K562 (cell line): ENCODE results near the gene SPATS1. TPM values are rescaled to one million over a fixed set of nuclear protein-coding genes. Genes with fewer than 3 reads are reported as not detected.

Experiments used
- ATAC-seq: fragments of 200-7000 bp; cut with Tn5 transposase; 3 replicates; pipeline ENCODE4 v1.9.1; 2020; ENCODE audit warnings: moderate library complexity
- BruUV-seq: library from RNA; stranded (reverse); fragments of 400-500 nt; replicated peaks from 2 replicates; lab custom pipeline; 2021; lab: Mats Ljungman, UMichigan
- CTCF ChIA-PET: fragments of 300-600 bp; formaldehyde crosslinking; extraction: SDS; loops from one replicate; lab custom pipeline; 2021; ENCODE audit warnings: low intra/inter-chr PET ratio; lab: Yijun Ruan, JAX
- POLR2A ChIA-PET: fragments of 300-600, 350-650 bp; sonication (Branson Sonifier 250); formaldehyde crosslinking; extraction: SDS; loops from one replicate; lab custom pipeline; 2021; ENCODE audit warnings: antibody characterized with exemption, inconsistent platforms; lab: Yijun Ruan, JAX
- DNase-seq, 4 experiments: peaks; one replicate each; pipeline versions ENCODE4 v3.0.0 to v3.0.0-alpha.2; 2011 to 2018; ENCODE audit warnings: low spot score in 3 of 4, mixed read lengths in 3 of 4; ENCODE audit errors: extremely low read depth in 1 of 4
- FAIRE-seq: peaks from 2 replicates; lab custom pipeline; 2011; peaks lifted over from hg19 to GRCh38; lab: Jason Lieb, UNC
- H2AFZ ChIP-seq: 2 replicates; pipeline ENCODE4 v1.6.0; 2011; ENCODE audit warnings: low read depth, low read length, control low read depth, inconsistent platforms
- H3K27ac ChIP-seq: fragments of 200-600 bp; 3 replicates; pipeline ENCODE4 v1.8.0; 2011; ENCODE audit warnings: low read depth, mild to moderate bottlenecking, control low read depth, inconsistent platforms, low read length, moderate library complexity, mixed read lengths; ENCODE audit errors: extremely low read depth
- H3K27me3 ChIP-seq, 2 experiments: fragments of 300-600 bp in 1 of 2; 2 replicates in 1 of 2; 3 replicates in 1 of 2; pipeline versions ENCODE4 v1.6.0 to v1.8.0; 2011; ENCODE audit warnings: inconsistent platforms in 2 of 2, low read length in 2 of 2, mild to moderate bottlenecking in 1 of 2, mixed read lengths in 1 of 2, moderate library complexity in 1 of 2; ENCODE audit not compliant: control insufficient read depth in 2 of 2, insufficient read depth in 2 of 2
- H3K36me3 ChIP-seq: fragments of 300-600 bp; 3 replicates; pipeline ENCODE4 v1.8.0; 2011; ENCODE audit warnings: mild to moderate bottlenecking, low read length, inconsistent platforms; ENCODE audit not compliant: control insufficient read depth, insufficient read depth
- H3K4me1 ChIP-seq, 2 experiments: fragments of 200-600 bp in 1 of 2; replicated peaks in 1 of 2; 2 replicates in 1 of 2; 3 replicates in 1 of 2; pipeline versions ENCODE4 v1.5.1 to v1.8.0; 2011; ENCODE audit warnings: inconsistent platforms in 2 of 2, low read length in 2 of 2, mild to moderate bottlenecking in 1 of 2, mixed read lengths in 1 of 2, moderate library complexity in 1 of 2; ENCODE audit not compliant: control insufficient read depth in 2 of 2, insufficient read depth in 2 of 2
- H3K4me2 ChIP-seq: 2 replicates; pipeline ENCODE4 v1.6.1; 2011; ENCODE audit warnings: low read length, control low read depth, inconsistent platforms, mixed read lengths; ENCODE audit not compliant: insufficient read depth
- H3K4me3 ChIP-seq: fragments of 200-600 bp; sonication (generic), shearing (Covaris generic); 2 replicates; pipeline ENCODE4 v1.5.1; 2016; ENCODE audit warnings: control low read depth, inconsistent platforms
- H3K79me2 ChIP-seq: fragments of 200-600 bp; 3 replicates; pipeline ENCODE4 v1.8.0; 2011; ENCODE audit warnings: low read length, inconsistent platforms; ENCODE audit not compliant: control insufficient read depth, insufficient read depth
- H3K9ac ChIP-seq, 2 experiments: 2 replicates each; pipeline versions ENCODE4 v1.6.0 to v1.6.1; 2011; ENCODE audit warnings: low read depth in 2 of 2, low read length in 2 of 2, control low read depth in 1 of 2, inconsistent platforms in 1 of 2, mild to moderate bottlenecking in 1 of 2, mixed read lengths in 1 of 2; ENCODE audit not compliant: insufficient read depth in 1 of 2
- H3K9me1 ChIP-seq: one replicate; pipeline ENCODE4 v1.6.0; 2011; ENCODE audit warnings: inconsistent platforms, mild to moderate bottlenecking, low read length, moderate library complexity; ENCODE audit not compliant: control insufficient read depth, insufficient read depth
- H3K9me3 ChIP-seq: replicated peaks from 2 replicates; pipeline ENCODE4 v1.5.1; 2011; ENCODE audit warnings: low read depth, low read length, inconsistent platforms; ENCODE audit not compliant: control insufficient read depth, insufficient read depth
- H4K20me1 ChIP-seq: replicated peaks from 2 replicates; pipeline ENCODE4 v1.6.1; 2011; ENCODE audit warnings: low read length, inconsistent platforms, mixed read lengths; ENCODE audit not compliant: control insufficient read depth, insufficient read depth
- FOXM1 ChIP-seq, 2 experiments: fragments of 450-650 bp in 1 of 2; sonication (generic) in 1 of 2; formaldehyde crosslinking in 1 of 2; IDR thresholded peaks; 2 replicates each; pipeline versions ENCODE4 v1.6.1 to v1.9.0; 2017 to 2022; ENCODE audit warnings: low read depth in 2 of 2, mild to moderate bottlenecking in 2 of 2, missing genetic modification reagents in 1 of 2, moderate library complexity in 1 of 2
- KDM2B ChIP-seq: fragments of 250-450 bp; sonication (Bioruptor Pico); IDR thresholded peaks from 2 replicates; pipeline ENCODE4 v1.8.0; 2021; ENCODE audit warnings: mild to moderate bottlenecking, moderate library complexity
- SMAD3 ChIP-seq: fragments of 450-650 bp; formaldehyde crosslinking; conservative IDR thresholded peaks from 2 replicates; pipeline ENCODE4 v1.4.0; 2020; ENCODE audit warnings: mild to moderate bottlenecking
- ZBTB8A ChIP-seq: fragments of 450-650 bp; IDR thresholded peaks from 2 replicates; pipeline ENCODE4 v1.6.1; 2018; ENCODE audit warnings: mild to moderate bottlenecking, moderate library complexity; ENCODE audit not compliant: partially characterized antibody
- ZNF134 ChIP-seq: fragments of 250-450 bp; sonication (Bioruptor Pico); conservative IDR thresholded peaks from 2 replicates; pipeline ENCODE4 v1.4.0; 2020
- ZNF274 ChIP-seq: IDR thresholded peaks from 2 replicates; pipeline ENCODE4 v1.6.1; 2011; ENCODE audit warnings: low read depth, mild to moderate bottlenecking, low read length, moderate library complexity, borderline replicate concordance
- ZNF347 ChIP-seq: fragments of 450-650 bp; formaldehyde crosslinking; IDR thresholded peaks from 2 replicates; pipeline ENCODE4 v1.4.0; 2020; ENCODE audit warnings: low read depth, mild to moderate bottlenecking, moderate library complexity
- WGBS: fragments of 100-300 bp; shearing (Covaris generic); methylation state at CpG from one replicate; pipeline ENCODE4 v1.1.6; 2016; ENCODE audit warnings: low coverage, mixed read lengths; ENCODE audit not compliant: insufficient coverage; ENCODE audit errors: missing lambda C conversion rate; 5-methylcytosine and 5-hydroxymethylcytosine counted together
- in situ Hi-C: fragments of 300-500 bp; cut with MboI; formaldehyde crosslinking; loops from 4 replicates; pipeline ENCODE4 v1.15.0; 2018; ENCODE audit warnings: inconsistent platforms, mixed read lengths
- intact Hi-C: fragments of 100-400 bp; cut with micrococcal nuclease; formaldehyde crosslinking; loops from 2 replicates; pipeline ENCODE4 v1.14.2; 2022
- polyA plus RNA-seq, 8 experiments: library from polyadenylated mRNA; depleted of rRNA in 4 of 8; stranded (reverse) in 5 of 8; unstranded in 3 of 8; fragments of >200 nt; fragmentation: Nextera tagmentation in 2 of 8; fragmentation: Illumina TruSeq in 1 of 8; extraction: Ambion mirVana in 2 of 8; extraction: Trizol in 1 of 8; gene quantifications; 2 replicates each; pipeline versions ENCODE4 v1.2.1 to v1.2.3, GENCODE V29; 2011 to 2014; ENCODE audit warnings: inconsistent platforms in 1 of 8, missing spikeins in 1 of 8
- total RNA-seq, 7 experiments: library from RNA; depleted of rRNA in 6 of 7; stranded (reverse); fragments of >200 nt in 6 of 7; fragmentation: Illumina TruSeq in 2 of 7; extraction: Trizol in 2 of 7; gene quantifications; 2 replicates each; pipeline versions ENCODE4 v1.2.1 to v1.2.3, GENCODE V29; 2011 to 2021; ENCODE audit warnings: low replicate concordance in 1 of 7
- TF ChIP-seq, protein P1 (sequence below), 2 experiments: fragments of 450-650 bp; formaldehyde crosslinking in 1 of 2; IDR thresholded peaks; 2 replicates each; pipeline versions ENCODE4 v1.4.0 to v1.6.1; 2014 to 2020; ENCODE audit warnings: mild to moderate bottlenecking in 2 of 2, borderline replicate concordance in 1 of 2, low read depth in 1 of 2
- TF ChIP-seq, protein P2 (sequence below): fragments of 450-650 bp; IDR thresholded peaks from 2 replicates; pipeline ENCODE4 v1.6.1; 2016; ENCODE audit warnings: borderline replicate concordance

SPATS1 gene
- total and polyA plus RNA-seq, 9 of the 15 experiments (the other 6 are each of a cell fraction or from before 2014, with no cell fraction given): not detected

DNA sequence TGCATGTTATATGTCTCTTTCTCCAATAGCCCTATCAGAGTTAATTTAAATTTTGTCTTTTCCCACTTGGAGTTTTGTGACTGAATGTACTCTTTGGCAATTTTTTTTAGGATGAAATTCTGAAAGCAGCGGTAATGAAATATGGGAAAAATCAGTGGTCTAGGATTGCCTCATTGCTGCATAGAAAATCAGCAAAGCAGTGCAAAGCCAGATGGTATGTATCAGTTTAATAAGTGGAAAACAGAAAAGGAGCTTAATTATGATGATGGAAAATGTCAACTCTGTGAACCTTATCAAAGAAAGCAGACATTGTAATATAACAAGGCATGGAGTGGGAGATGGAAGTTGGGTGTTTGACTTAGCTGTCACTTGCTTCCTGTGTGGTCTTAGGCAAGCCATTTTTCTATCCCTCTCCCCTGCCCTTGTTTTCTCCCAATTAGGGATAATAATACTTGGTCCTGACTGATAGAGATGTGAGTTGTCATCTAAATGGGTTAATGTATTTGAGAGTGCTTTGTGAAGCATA is 47.8 kb downstream of the SPATS1 start:
- in situ Hi-C loops (no loop called here), intact Hi-C loops (no loop called here)
- Histone ChIP-seq H2AFZ (no peak overlapping the region), H3K9ac (no peak overlapping the region), H3K4me3 (no peak overlapping the region), H3K36me3 (peaks cover 59% of the 10 kb centered on the region), H3K27ac (no peak overlapping the region), H3K79me2 (peaks cover 38% of the 10 kb centered on the region), H4K20me1 (peaks cover 24% of the 10 kb centered on the region), H3K9me1 (no peaks in the 10 kb centered on the region), H3K4me1 (peaks cover 3 to 26% of the 10 kb centered on the region in 2 experiments; a peak in 4 of 5 replicates), H3K9me3 (no peaks in the 10 kb centered on the region), H3K4me2 (0 out of 2 replicates have a peak overlapping the region, but pooled peaks have one; percentile 2), H3K27me3 (no peaks in the 10 kb centered on the region)
- ChIA-PET CTCF (no interaction called here), POLR2A (interaction anchor here (1.1 to 2.0 kb wide), 3 partner anchors 14 to 50 kb away, joined by 3 to 4 read pairs (median 4); no protein-coding TSS in a partner anchor)
- peak in 1 of 4 experiments; percentile 24 for DNase-seq
- no peak for FAIRE-seq
- no TSS peak for BruUV-seq
- WGBS: 78% methylated on average over 1 of the region's 1 CpG
- no peak for ATAC-seq
- TF ChIP-seq ZBTB8A: no peak
- TF ChIP-seq ZNF134 (CRISPR knock-in tag): no peak
- TF ChIP-seq FOXM1 (IDR thresholded peaks at IDR 0.05; ENCODE audit: low read depth): no peak
- no peak for TF ChIP-seq FOXM1 (CRISPR knock-in tag; IDR thresholded peaks at IDR 0.05; ENCODE audit: low read depth)
- TF ChIP-seq ZNF347: no peak
- TF ChIP-seq SMAD3 (CRISPR knock-in tag): no peak
- TF ChIP-seq, protein P1, sequence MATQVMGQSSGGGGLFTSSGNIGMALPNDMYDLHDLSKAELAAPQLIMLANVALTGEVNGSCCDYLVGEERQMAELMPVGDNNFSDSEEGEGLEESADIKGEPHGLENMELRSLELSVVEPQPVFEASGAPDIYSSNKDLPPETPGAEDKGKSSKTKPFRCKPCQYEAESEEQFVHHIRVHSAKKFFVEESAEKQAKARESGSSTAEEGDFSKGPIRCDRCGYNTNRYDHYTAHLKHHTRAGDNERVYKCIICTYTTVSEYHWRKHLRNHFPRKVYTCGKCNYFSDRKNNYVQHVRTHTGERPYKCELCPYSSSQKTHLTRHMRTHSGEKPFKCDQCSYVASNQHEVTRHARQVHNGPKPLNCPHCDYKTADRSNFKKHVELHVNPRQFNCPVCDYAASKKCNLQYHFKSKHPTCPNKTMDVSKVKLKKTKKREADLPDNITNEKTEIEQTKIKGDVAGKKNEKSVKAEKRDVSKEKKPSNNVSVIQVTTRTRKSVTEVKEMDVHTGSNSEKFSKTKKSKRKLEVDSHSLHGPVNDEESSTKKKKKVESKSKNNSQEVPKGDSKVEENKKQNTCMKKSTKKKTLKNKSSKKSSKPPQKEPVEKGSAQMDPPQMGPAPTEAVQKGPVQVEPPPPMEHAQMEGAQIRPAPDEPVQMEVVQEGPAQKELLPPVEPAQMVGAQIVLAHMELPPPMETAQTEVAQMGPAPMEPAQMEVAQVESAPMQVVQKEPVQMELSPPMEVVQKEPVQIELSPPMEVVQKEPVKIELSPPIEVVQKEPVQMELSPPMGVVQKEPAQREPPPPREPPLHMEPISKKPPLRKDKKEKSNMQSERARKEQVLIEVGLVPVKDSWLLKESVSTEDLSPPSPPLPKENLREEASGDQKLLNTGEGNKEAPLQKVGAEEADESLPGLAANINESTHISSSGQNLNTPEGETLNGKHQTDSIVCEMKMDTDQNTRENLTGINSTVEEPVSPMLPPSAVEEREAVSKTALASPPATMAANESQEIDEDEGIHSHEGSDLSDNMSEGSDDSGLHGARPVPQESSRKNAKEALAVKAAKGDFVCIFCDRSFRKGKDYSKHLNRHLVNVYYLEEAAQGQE (IDR thresholded peaks at IDR 0.05; ENCODE audit: borderline replicate concordance): no peak
- TF ChIP-seq, protein P1 (CRISPR knock-in tag; IDR thresholded peaks at IDR 0.05; ENCODE audit: low read depth): no peak
- TF ChIP-seq, protein P2, sequence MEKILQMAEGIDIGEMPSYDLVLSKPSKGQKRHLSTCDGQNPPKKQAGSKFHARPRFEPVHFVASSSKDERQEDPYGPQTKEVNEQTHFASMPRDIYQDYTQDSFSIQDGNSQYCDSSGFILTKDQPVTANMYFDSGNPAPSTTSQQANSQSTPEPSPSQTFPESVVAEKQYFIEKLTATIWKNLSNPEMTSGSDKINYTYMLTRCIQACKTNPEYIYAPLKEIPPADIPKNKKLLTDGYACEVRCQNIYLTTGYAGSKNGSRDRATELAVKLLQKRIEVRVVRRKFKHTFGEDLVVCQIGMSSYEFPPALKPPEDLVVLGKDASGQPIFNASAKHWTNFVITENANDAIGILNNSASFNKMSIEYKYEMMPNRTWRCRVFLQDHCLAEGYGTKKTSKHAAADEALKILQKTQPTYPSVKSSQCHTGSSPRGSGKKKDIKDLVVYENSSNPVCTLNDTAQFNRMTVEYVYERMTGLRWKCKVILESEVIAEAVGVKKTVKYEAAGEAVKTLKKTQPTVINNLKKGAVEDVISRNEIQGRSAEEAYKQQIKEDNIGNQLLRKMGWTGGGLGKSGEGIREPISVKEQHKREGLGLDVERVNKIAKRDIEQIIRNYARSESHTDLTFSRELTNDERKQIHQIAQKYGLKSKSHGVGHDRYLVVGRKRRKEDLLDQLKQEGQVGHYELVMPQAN: no peak
- no peak for TF ChIP-seq ZNF274
- TF ChIP-seq KDM2B (CRISPR knock-in tag): no peak
